ENCODE data around the gene CENPU. TPM values are rescaled to one million over a fixed set of nuclear protein-coding genes. Genes with fewer than 3 reads are reported as not detected.

Gene CENPU
- total and polyA plus RNA-seq, 2 donors (not counting 1 experiment from before 2014, with no cell fraction given): 1.6 to 2.1 TPM

DNA sequence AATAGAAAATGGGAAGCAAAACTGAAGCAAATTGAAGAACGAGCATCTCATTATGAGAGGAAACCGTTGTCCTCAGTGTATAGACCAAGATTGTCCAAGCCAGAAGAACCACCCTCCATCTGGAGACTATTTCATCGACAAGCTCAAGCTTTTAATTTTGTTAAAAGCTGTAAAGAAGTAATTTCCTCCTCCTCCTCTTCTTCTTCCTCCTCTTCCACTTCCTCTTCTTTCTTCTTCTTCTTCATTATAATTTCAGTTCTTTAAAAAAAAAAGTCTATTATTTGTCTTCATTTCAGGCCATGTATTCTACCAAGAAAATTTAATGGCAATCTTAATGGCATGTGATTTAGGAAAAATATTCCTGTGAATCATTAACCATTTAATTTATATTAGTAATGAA lies 76.8 kb downstream of the CENPU start:
- intact Hi-C loops (cut with micrococcal nuclease): no loop called here

More for the DNA sequence above, 76.8 kb downstream of the CENPU start:
- Mint-ChIP-seq H3K27me3 (no peaks in the 10 kb centered on the region), H3K27ac (no peak overlapping the region), H3K4me1 (peaks cover 13% of the 10 kb centered on the region), H3K9me3 (ENCODE audit: insufficient read depth) (no peaks in the 10 kb centered on the region), H3K4me3 (no peak overlapping the region)
- no peak overlapping the region for H3K27ac ChIP-seq (ENCODE audit: low read length in 2 of 2)
- no CpG with 5 or more reads among the region's 3 CpGs for WGBS (ENCODE audit: insufficient coverage)
- no peak overlapping the region for H3K4me3 ChIP-seq (ENCODE audit: control extremely low read depth in 1 of 5, extremely low read depth in 1 of 5, insufficient read depth in 1 of 5, low read depth in 2 of 5, low read length in 4 of 5)
- DNase-seq: no peak
- H3K9me3 ChIP-seq (ENCODE audit: control extremely low read depth in 1 of 3, control insufficient read depth in 2 of 3, insufficient read depth in 1 of 3, low read length in 2 of 3): no peaks in the 10 kb centered on the region
- CTCF ChIA-PET: interaction anchor here (0.9 kb wide), 1 partner anchor 393 kb away, joined by 3 read pairs; no protein-coding TSS in a partner anchor
- ATAC-seq (ENCODE audit: low read depth): no peak
- H3K36me3 ChIP-seq (replicated peaks in 1 of 2; ENCODE audit: control extremely low read depth in 1 of 2, control insufficient read depth in 1 of 2, extremely low read depth in 1 of 2, insufficient read depth in 2 of 2, low read length in 1 of 2): peaks cover 4 to 5% of the 10 kb centered on the region in 2 experiments
- peak overlapping the region; percentile 35 for H3K4me2 ChIP-seq (replicated peaks; ENCODE audit: low read depth, low read length, poor library complexity, severe bottlenecking)
- POLR2A ChIA-PET: interaction anchor here (0.7 kb wide), 1 partner anchor 460 kb away, joined by 4 read pairs; no protein-coding TSS in a partner anchor
- no peaks in the 10 kb centered on the region for H3K27me3 ChIP-seq (replicated peaks in 1 of 4; ENCODE audit: control extremely low read depth in 1 of 4, control insufficient read depth in 3 of 4, insufficient read depth in 4 of 4, low read length in 3 of 4)
- H3K4me1 ChIP-seq (ENCODE audit: control insufficient read depth in 2 of 2, insufficient read depth in 2 of 2, low read length in 2 of 2): peaks cover 3 to 5% of the 10 kb centered on the region in 2 donors
- no peak overlapping the region for H2AFZ ChIP-seq (ENCODE audit: insufficient read depth, low read depth, low read length, poor library complexity, severe bottlenecking)
- no peaks in the 10 kb centered on the region for H3K79me2 ChIP-seq (ENCODE audit: control insufficient read depth, insufficient read depth, low read length)
- no peak for TF ChIP-seq EZH2 (IDR thresholded peaks at IDR 0.05; ENCODE audit: borderline replicate concordance, insufficient read depth, low read depth, low read length, poor library complexity, severe bottlenecking)
- TF ChIP-seq, protein P1, sequence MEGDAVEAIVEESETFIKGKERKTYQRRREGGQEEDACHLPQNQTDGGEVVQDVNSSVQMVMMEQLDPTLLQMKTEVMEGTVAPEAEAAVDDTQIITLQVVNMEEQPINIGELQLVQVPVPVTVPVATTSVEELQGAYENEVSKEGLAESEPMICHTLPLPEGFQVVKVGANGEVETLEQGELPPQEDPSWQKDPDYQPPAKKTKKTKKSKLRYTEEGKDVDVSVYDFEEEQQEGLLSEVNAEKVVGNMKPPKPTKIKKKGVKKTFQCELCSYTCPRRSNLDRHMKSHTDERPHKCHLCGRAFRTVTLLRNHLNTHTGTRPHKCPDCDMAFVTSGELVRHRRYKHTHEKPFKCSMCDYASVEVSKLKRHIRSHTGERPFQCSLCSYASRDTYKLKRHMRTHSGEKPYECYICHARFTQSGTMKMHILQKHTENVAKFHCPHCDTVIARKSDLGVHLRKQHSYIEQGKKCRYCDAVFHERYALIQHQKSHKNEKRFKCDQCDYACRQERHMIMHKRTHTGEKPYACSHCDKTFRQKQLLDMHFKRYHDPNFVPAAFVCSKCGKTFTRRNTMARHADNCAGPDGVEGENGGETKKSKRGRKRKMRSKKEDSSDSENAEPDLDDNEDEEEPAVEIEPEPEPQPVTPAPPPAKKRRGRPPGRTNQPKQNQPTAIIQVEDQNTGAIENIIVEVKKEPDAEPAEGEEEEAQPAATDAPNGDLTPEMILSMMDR (IDR thresholded peaks at IDR 0.05): no peak
- H4K20me1 ChIP-seq (ENCODE audit: control insufficient read depth, insufficient read depth, low read length, poor library complexity, severe bottlenecking): no peaks in the 10 kb centered on the region
- H3K9ac ChIP-seq (ENCODE audit: low read length): no peak overlapping the region
